GM20000 (cell line): ENCODE data around the gene CRYBB3.
"Not testable (repeated sequence)": the region's sequence is repeated elsewhere in the genome, so short reads cannot be mapped to it uniquely, and the experiment has no call there.

ENCODE experiments used
- DNase-seq: peaks from one replicate; pipeline ENCODE4 v3.0.0; 2012; ENCODE audit warnings: low spot score
- TF ChIP-seq, protein P1 (sequence below): IDR thresholded peaks from 2 replicates; pipeline ENCODE4 v1.5.1; 2012; ENCODE audit warnings: mild to moderate bottlenecking, control low read depth; ENCODE audit errors: extremely low read depth, missing control alignments

CRYBB3 gene

DNA sequence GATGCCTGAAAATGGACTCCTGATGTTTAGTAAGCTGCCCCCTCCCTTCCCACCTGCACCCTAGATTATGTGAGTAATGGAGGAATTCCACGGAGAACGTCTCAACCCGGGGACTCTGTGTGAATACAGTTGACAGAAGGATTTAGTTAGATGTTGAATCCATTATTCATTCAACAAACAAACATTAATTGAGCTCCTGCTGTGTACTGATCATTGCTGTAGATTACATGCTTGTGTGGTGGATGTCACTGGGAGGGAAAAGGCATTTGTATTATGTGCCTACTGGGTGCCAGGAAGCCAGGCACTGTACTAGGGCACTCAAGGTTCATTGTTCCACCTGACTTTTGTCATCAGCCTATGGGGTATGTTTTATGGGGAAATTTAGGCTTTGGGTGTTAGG, 22.9 kb upstream of the CRYBB3 start:
- DNase-seq: no peak
- TF ChIP-seq, protein P1, sequence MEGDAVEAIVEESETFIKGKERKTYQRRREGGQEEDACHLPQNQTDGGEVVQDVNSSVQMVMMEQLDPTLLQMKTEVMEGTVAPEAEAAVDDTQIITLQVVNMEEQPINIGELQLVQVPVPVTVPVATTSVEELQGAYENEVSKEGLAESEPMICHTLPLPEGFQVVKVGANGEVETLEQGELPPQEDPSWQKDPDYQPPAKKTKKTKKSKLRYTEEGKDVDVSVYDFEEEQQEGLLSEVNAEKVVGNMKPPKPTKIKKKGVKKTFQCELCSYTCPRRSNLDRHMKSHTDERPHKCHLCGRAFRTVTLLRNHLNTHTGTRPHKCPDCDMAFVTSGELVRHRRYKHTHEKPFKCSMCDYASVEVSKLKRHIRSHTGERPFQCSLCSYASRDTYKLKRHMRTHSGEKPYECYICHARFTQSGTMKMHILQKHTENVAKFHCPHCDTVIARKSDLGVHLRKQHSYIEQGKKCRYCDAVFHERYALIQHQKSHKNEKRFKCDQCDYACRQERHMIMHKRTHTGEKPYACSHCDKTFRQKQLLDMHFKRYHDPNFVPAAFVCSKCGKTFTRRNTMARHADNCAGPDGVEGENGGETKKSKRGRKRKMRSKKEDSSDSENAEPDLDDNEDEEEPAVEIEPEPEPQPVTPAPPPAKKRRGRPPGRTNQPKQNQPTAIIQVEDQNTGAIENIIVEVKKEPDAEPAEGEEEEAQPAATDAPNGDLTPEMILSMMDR: no peak

DNA sequence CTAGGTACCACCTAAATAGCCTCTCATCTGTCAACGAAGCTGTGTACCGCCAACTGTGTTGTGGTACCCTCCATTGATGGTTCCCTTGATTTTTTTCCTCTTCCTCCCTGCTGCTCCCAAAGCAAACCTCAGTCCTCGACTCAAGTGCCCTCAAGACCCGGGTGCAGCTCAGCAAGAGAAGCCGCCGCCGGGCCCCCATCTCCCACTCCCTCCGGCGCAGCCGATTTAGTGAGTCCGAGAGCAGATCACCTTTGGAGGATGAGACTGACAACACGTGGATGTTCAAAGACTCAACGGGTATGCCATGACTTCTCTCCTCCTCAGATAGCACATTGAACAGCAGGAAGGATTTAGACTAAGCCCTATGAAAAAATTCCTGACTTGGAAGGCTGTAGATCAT, 22.4 kb upstream of the CRYBB3 start:
- TF ChIP-seq, protein P1: no peak
- no peak for DNase-seq

DNA sequence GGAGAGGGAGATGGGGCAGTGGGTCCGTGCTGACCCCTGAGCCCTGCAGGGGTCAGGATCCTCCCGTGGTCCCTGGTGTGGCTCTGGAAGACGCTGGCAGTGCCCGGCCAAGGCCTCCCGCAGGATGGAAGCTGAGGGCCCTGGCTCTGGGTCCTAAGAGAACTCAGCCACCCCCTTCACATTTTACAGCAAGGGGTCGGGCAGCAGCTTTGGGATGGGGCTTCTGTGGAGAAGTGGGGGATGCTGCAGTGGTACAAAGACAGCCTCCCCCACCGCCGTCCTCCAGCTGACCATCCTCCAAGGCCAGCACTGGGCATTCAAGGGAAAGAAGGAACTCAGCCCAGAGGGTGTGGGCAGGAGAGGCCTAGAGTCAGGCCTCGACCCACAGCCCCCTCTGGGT, 21.8 kb upstream of the CRYBB3 start:
- DNase-seq: no peak
- TF ChIP-seq, protein P1: no peak

DNA sequence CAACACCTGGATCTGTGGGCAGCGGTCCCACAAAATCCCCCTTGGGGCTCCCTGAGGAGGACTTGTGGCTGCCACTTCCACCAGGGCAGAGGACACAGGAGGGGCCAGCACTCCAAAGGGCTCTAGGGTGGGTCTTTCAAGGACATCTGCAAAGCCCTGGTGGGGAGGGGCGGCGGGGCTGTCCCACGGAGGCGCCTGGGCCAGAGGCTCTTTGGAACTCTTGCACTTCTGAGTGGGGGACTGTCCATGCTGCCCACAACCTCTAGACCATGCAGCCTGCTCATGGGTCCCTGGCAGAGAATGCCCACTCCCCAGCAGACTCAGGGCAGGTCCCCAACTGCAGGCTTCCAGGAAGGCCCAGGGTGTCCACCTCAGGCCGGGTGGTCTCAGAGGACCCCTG, 21.3 kb upstream of the CRYBB3 start:
- DNase-seq: not testable (repeated sequence)

DNA sequence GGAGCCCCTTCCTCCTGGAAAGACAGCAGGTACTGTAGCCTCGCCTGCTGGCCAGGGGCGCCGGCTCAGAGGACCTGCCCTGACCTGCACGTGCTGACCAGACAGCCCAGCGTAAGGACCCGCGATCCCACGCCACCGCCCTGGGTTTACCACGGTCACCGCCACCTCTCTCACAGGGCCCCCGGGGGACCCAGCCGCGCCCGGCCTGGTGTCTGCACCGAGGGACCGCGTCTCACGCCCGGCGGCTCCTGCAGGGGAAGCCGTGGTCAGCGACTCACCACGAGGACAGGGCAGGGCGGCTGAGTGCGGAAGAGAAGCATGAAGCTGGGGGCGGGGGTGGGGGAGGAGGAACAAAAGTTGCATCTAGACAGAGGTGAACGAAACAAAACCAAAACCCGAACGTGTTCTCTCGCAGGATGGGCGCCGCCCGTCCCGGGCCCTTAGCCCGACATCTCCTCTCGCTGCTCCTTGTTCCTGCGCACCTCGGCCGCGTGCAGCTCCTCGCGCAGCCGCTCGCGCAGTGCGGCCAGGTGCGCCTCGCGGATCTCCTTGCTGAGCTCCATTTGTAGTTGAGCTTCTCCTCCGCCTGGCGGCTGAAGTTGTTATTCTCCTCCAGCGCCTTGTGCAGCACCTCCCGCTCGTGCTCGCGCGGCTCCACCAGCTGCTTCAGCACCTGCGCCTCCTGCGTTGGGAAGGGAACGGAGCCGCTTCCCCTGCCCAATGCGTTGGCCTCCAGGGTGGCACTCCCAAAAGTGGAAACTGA, 20.6 kb upstream of the CRYBB3 start:
- not testable (repeated sequence) for DNase-seq

DNA sequence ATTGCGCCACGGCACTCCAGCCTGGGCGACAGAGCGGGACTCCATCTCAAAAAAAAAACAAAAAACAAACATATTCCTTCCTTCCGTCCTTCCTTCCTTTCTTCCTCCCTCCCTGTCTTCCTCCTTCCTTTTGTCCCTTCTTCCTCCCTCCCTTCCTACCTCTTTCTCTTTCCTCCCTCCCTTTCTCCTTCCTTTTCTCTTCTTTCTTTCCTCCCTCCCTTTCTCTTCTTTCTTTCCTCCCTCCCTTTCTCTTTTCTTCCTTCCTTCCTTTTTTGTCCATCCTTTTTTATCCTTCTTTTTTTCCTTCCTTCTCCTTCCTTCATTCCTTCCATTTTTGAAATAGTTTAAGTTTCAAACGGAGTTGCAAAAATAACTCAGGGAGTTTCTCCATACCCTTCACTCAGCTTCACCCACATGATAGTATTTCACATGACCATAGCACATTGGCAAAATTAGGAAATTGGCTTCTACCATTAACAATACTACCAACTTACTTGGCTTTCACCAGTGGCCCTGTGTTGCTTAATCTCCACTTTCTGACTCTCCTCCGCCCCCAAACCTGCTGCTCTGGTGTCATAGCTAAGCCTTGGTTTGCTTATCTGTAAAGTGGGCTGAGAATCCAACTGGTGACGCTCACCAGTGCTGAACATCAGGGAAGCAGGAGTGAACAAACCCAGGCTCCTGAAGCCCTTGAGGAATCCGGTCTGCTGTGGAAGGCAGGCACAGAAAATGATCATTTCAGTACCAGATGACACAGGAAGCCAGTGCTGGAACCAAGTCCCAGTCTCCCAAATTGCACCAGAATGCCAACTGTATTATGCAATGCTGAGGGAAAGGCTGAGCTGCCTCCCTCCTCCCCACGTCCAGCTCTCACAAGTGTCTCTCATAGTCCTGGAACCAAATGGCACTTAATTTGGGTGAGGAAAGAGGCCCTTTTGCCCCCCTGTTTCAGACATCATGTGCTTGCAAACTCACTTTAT, 17.2 kb upstream of the CRYBB3 start:
- TF ChIP-seq, protein P1: no peak
- no peak for DNase-seq

DNA sequence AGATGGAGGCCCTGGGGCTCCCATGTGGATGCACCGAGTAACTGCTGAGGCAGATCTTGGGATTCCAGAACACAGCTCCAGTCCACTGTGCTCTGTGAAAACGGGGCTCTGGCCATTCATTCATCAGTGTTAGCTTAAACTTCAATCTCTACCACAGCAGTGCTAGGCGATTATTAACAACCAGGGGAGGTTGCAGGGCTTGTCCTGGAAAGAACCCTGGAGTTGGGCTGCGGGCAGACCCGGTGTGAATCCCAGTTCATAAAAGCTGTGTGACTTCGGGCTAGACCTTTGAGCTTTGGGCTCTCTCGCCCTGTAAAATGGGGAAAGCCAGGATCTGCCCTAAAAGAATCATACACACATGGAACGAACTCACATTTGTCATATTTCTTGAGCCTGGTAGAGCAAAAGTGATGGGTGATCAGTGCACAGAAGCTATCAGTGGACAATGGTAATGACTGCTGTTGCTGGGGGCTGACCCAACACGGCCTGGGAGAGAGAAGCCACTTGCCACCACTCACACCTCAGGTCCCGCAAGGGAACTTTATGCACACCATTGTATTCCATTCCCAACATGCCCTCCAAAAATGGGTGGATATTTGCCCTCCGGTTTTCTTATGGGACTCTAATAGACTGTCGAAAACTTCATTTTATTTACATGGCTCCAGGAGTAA, 15.6 kb upstream of the CRYBB3 start:
- TF ChIP-seq, protein P1: no peak
- DNase-seq: no peak

DNA sequence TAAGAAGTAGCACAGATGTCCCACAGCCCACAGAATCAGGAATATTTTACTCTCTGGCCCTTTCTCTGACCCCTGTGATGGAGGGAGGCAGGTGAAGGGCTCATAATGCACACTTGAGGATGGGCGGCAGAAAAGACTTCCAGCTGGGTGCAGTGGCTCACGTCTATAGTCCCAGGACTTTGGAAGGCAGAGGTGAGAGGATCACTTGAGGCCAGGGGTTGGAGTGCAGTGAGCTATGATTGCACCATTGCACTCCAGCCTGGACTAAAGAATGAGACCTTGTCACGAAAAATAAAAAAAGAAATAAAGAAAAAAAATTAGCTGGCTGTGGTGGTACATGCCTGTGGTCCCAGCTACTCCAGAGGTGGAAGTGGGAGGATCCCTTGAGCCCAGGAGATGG, 13.5 kb upstream of the CRYBB3 start:
- TF ChIP-seq, protein P1: no peak
- no peak for DNase-seq
